Hematopoietic multipotent progenitor cell treated with erythropoietin and hydrocortisone succinate and interleukin-3 and kit ligand, for 6 days (in vitro differentiated cells): ENCODE measurements around the gene FOXP1.
A peak's percentile ranks its signal among the peaks of the same experiment; 100 is the strongest.
"Not testable (repeated sequence)": the region's sequence is repeated elsewhere in the genome, so short reads cannot be mapped to it uniquely, and the experiment has no call there.

Experiments
- DNase-seq: peaks from one replicate; pipeline ENCODE4 v3.0.0-alpha.2; 2015

FOXP1 gene

DNA sequence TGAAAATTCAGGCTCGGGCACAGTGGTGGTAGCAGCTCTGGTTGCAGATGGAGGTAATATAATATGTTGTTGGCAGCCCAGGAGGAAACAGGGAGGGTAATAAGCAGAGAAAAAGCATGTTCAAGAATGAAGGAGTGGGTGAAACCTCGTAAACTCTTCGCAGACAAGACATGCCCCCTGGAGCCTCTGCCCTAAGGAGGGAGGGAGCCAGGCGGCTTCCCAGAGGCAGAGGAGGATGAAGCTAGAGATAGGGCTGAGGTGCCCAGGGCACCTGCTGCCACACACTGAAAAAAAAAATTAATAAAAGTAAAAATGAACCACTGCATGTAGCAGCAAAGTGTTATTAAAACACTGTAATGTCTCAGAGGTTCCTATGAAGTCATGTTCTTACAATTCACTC lies 137.3 kb downstream of the FOXP1 start:
- no peak for DNase-seq

DNA sequence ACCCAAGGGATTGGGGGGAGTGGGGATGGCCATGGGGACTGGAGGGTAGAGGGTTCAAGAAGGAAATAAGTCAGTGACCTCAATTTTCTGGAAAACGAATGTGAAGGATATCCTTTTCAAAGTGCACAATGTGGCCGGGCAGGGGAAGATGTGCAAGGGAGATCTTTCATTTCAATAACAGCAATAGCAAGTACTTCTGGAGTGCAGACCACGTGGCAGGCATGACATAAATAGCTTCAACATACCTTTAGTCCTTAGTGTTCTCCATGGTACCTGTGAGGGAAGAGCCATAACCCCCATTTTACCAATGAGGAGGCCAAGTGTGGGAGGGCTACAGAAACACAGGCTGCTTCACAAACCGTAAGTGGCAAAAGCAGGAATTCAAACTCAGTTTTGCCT lies 138.7 kb downstream of the FOXP1 start:
- no peak for DNase-seq

- peak; percentile 89 for DNase-seq
Measured at GRCh38 chr3:71444028-71444860, 139.3 kb downstream of the FOXP1 start.

DNA sequence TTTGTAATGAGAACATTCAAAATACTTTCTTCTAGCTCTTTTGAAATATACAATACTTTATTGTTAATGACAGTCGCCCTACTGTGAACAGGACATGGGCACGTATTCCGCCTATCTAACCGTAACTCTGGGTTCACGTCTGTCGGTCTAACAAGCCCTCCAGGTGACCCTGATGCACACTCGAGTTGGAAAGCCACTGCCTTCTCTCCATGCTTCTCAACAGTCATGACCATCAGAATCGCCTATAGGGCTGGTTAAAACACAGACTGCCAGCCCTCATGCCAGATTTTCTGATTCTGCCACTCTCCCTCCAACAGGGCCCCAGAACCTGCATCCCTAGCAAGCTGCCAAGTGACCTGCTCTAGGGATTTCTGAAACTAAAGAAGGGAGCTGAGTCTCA lies 140.2 kb downstream of the FOXP1 start:
- no peak for DNase-seq

DNA sequence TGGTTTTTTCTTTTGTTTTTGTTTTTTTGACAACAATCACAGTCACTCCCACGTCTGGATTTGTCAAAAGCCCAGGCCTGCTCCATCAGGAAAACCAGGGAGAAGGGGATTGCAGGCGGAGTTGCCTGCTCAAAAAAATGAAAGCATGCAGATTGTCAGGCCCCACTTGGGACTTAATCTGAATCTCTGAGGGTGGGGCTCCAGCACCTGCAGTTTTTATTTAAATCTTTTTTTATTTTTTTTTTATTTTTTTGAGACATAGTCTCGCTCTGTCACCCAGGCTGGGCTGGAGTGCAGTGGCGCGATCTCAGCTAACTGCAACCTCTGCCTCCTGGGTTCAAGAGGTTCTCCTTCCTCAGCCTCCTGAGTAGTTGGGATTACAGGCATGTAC lies 140.9 kb downstream of the FOXP1 start:
- no peak for DNase-seq

- DNase-seq = no peak
Measured at GRCh38 chr3:71441925-71442651, 141.4 kb downstream of the FOXP1 start.

GRCh38 chr3:71441217-71441924 lies 142.2 kb downstream of the FOXP1 start:
- DNase-seq = no peak

- DNase-seq = no peak
Measured at GRCh38 chr3:71438904-71439303, 144.6 kb downstream of the FOXP1 start.

DNA sequence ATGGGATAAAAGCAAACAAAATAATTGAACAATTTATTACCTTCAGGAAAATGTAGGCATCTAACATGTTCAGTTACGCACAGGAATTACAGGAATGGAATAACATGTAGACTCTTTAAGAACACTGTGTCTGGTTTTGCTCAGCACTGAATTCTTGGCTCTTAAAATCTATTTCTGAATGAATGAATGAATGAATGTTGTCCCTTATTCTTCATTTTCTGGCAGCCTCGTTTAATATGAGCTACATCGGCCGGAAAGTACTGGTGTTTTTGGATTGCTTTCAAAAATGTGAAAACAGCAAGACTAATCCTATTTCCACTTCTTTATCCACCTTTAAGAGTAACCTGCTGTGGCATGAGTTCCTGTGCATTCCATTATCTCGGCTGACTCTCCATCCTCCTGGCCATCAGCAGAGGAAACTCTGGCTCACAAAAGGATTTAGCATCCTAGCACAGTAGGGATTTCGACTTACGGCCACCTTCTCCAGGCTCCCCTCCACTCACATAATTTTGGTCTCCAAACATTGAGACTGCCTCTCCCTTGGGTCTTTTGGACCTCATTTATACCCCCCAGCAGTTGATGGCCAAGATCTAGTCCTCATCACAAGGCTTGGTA lies 145.3 kb downstream of the FOXP1 start:
- no peak for DNase-seq

GRCh38 chr3:71436337-71436736 lies 147.2 kb downstream of the FOXP1 start:
- DNase-seq = no peak

- not testable (repeated sequence) for DNase-seq
Measured at GRCh38 chr3:71435836-71436235, 147.7 kb downstream of the FOXP1 start.

DNA sequence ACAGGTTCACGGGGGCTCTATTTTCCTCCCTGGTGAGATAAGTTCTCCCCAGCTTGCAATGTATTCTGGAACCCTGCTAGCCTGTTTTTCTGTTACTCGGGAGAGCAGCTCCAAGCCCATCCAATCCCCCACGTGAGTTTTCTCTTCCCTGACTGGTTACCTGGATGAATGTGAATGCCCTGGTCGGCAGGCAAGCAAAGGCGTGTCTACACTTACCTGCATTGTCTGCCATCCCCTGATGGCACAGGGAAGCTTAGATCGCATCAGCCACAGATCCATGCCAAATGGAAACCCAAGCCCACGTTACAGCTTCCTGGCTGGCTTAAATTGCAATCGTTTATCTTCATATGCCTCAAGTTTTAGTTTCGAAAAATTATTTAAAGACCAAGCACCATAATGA lies 149.9 kb downstream of the FOXP1 start:
- no peak for DNase-seq

GRCh38 chr3:71432044-71432975 lies 151.2 kb downstream of the FOXP1 start:
- no peak for DNase-seq

DNA sequence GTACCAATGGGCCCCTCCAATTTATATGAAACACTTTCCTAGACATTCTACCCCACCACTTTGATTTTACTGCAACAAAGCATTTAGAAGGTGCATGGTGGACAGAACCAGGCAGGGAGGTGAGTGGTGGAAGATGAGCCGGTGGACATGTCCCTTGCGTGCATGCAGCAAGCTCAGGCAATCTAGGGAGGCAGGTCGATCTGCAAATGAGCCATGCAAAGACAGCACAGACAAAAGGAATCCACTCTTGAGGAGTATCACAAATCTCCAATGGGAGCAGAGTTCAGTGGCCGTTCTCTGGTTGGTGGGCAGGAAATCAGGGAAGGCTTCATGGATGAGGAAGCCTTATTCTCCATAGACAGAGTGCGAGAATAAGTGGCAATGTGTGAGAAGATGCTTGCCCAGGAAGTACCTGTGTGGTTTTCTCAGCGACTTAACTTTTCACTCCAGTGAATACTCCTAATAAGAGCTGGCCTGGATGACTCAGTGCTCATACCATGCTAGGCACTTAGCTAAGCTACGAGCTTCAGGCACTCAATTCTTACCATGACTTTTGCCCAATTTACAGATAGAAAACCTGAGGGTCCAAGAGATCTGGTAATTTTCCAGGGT lies 152.5 kb downstream of the FOXP1 start:
- DNase-seq = no peak

GRCh38 chr3:71429597-71429988 lies 153.9 kb downstream of the FOXP1 start:
- DNase-seq = no peak

DNA sequence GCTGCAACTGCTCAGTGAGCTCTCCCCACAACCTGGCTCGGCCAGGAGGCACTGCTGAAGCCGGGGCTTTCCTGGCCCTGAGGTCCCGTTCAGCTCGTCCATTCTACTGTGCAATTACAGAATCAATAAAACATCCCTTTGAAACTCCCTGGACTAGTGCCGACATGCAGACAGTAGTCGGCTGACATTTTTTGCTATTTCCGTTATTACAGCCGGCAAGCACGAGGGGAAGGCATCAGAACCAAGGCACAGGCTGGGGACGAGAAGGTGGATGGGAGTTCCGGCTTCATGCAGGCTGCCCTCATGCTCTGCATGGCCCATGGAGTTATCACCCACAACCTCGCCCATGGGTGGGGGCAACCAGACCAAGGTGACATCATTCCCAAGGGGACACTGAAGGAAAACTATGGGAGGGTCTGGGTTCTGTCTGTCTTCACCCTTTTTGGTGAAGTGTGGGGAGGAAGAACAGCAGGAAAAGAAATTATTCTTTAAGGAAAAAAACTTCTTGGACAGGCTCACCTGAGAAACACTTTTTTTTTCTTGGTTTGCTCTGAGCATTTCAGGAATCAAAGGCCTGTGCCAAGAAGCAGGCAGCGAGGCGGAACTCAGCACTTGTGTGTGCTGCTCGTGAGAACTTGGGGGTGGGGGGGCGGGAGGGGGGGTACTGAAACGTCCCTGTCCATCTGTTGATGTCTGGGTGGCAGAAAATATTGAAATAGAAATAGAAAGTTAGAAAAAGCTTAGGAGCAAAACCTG lies 154.5 kb downstream of the FOXP1 start:
- DNase-seq = peak; percentile 34

GRCh38 chr3:71425491-71426071 lies 157.9 kb downstream of the FOXP1 start:
- DNase-seq = no peak

GRCh38 chr3:71423151-71423906 lies 160.2 kb downstream of the FOXP1 start:
- peak; percentile 74 for DNase-seq

DNA sequence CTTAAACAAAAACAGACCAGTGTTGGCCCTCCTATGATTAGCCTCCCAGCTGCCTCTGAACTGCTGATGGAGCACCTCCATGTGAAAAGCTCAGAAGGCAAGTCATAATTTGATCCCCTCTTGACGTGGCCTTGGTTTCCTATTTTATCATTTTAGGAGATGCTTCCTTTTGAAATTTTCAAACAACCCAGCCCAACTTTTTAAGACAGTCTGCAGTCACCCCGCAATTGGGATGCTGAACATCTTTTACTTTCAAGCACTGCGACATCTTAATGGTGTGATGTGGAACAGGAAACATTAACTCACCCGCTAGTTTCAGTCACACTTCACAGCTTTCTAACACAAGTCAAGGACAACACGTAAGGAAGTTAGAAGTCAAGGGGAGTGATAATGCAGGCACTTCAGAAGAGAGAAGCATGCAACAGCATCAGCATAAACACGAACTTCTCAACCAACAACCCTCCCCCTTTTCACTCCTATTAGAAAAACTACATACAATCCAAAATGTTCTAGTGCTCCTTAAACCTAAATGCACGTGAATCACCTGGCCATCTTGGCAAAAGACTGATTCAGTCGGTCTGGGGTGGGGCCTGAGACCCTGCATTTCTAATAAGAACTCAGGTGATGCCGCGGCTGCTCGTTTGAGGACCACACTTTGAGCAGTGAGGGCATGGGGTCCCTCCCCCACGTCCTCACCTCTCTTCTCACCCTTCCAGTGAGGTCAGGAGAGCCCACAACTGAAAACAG lies 161.5 kb downstream of the FOXP1 start:
- DNase-seq = no peak
